Sigmoid colon (tissue), 7 donors: ENCODE results near the gene DFFB. TPM values are rescaled to one million over a fixed set of nuclear protein-coding genes. Genes with fewer than 3 reads are reported as not detected.
A peak's percentile ranks its signal among the peaks of the same experiment; 100 is the strongest.

Source experiments
- DNase-seq: peaks from one replicate; pipeline ENCODE4 v3.0.0-alpha.2; 2019
- H3K27ac ChIP-seq, 4 donors: fragments of 200-600 bp; sonication (generic); one replicate each; pipeline ENCODE4 v1.5.1; 2016 to 2019; ENCODE audit warnings: mild to moderate bottlenecking in 1 of 4
- H3K27me3 ChIP-seq, 3 donors: fragments of 200-600 bp; sonication (generic); one replicate each; pipeline ENCODE4 v1.5.1; 2019; ENCODE audit warnings: mild to moderate bottlenecking in 1 of 3
- H3K36me3 ChIP-seq, 4 donors: fragments of 200-600 bp; sonication (generic); one replicate each; pipeline ENCODE4 v1.5.1; 2016 to 2019
- H3K4me1 ChIP-seq, 4 donors: fragments of 200-600 bp; sonication (generic); one replicate each; pipeline ENCODE4 v1.5.1; 2017 to 2019
- H3K4me3 ChIP-seq, 4 donors: fragments of 200-600 bp; sonication (generic); one replicate each; pipeline ENCODE4 v1.5.1; 2017 to 2019; ENCODE audit warnings: mild to moderate bottlenecking in 2 of 4, moderate library complexity in 1 of 4
- H3K9me3 ChIP-seq, 4 donors: fragments of 200-600 bp in 3 of 4; sonication (generic) in 3 of 4; one replicate each; pipeline versions ENCODE4 v1.5.1 to v1.6.1; 2013 to 2019
- EP300 ChIP-seq, 4 donors: sonication (generic); formaldehyde crosslinking; IDR thresholded peaks; one replicate each; pipeline ENCODE4 v1.6.1; 2017; ENCODE audit warnings: antibody characterized with exemption in 4 of 4
- POLR2A ChIP-seq, 2 donors: fragments of 450-650 bp; IDR thresholded peaks; one replicate each; pipeline ENCODE4 v1.6.1; 2016; ENCODE audit warnings: antibody characterized with exemption in 2 of 2, mild to moderate bottlenecking in 2 of 2, moderate library complexity in 2 of 2
- POLR2AphosphoS5 ChIP-seq, 4 donors: sonication (generic); formaldehyde crosslinking; IDR thresholded peaks; one replicate each; pipeline ENCODE4 v1.6.1; 2017; ENCODE audit warnings: antibody characterized with exemption in 4 of 4
- WGBS, 2 donors: extraction: QIAGEN DNeasy Blood & Tissue Kit; methylation state at CpG; one replicate each; pipeline ENCODE4 v1.1.7; 2013; 5-methylcytosine and 5-hydroxymethylcytosine counted together
- intact Hi-C: fragments of 100-400 bp; cut with DNase I; formaldehyde crosslinking; loops from one replicate; pipeline ENCODE4 v1.15.1; 2023
- polyA plus RNA-seq, 3 donors: library from polyadenylated mRNA; stranded (reverse); fragments of 200-250 nt; gene quantifications; one replicate each; pipeline ENCODE4 v1.2.3, GENCODE V29; 2013
- total RNA-seq, 4 donors: library from RNA; depleted of rRNA; stranded (reverse); fragments of >200 nt; gene quantifications; one replicate each; pipeline ENCODE4 v1.1.0, GENCODE V29; 2016
- TF ChIP-seq, protein P1 (sequence below), 4 experiments: fragments of 450-650 bp in 3 of 4; fragments of 200-600 bp in 1 of 4; IDR thresholded peaks; one replicate each; pipeline ENCODE4 v1.5.1; 2016 to 2019; ENCODE audit warnings: antibody characterized with exemption in 4 of 4, mild to moderate bottlenecking in 3 of 4, moderate library complexity in 2 of 4
- donor health status: healthy with polysubstance abuse.
- donor health status: Bipolar disorder and iron deficiency.
- donor health status: healthy.

The DFFB gene
- total and polyA plus RNA-seq, 7 donors: 1.8 to 9.0 (median 6.1) TPM

DNA sequence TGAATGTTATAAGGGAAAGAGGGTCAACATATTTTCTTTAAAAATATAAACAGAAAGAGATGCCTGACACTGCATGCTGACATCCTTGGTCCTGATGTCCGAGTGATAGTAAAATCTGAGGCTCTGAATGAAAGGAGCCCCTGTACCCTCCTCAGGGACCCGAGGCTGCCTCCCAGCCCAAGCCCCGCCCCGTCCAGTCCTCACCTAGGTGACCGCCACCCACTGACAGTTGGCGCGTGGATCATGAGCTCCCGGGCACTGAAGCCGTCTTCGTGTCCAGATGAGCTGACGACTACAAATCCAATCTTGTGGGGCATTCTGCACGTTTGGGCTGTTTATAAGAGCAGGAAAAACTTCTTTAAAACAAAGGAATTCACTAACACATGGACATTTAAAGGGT lies 5.2 kb upstream of the DFFB start:
- Histone ChIP-seq H3K4me3 (no peak overlapping the region), H3K9me3 (no peaks in the 10 kb centered on the region), H3K27ac (no peak overlapping the region), H3K4me1 (peaks cover 5 to 19% (median 14%) of the 10 kb centered on the region in 4 donors), H3K27me3 (no peaks in the 10 kb centered on the region), H3K36me3 (peaks cover 9 to 40% (median 17%) of the 10 kb centered on the region in 4 donors)
- intact Hi-C loops: no loop called here
- peak; percentile 25 for DNase-seq
- WGBS, 2 donors: 84 to 89% methylated on average over 12 of the region's 12 CpGs
- TF ChIP-seq, protein P1, sequence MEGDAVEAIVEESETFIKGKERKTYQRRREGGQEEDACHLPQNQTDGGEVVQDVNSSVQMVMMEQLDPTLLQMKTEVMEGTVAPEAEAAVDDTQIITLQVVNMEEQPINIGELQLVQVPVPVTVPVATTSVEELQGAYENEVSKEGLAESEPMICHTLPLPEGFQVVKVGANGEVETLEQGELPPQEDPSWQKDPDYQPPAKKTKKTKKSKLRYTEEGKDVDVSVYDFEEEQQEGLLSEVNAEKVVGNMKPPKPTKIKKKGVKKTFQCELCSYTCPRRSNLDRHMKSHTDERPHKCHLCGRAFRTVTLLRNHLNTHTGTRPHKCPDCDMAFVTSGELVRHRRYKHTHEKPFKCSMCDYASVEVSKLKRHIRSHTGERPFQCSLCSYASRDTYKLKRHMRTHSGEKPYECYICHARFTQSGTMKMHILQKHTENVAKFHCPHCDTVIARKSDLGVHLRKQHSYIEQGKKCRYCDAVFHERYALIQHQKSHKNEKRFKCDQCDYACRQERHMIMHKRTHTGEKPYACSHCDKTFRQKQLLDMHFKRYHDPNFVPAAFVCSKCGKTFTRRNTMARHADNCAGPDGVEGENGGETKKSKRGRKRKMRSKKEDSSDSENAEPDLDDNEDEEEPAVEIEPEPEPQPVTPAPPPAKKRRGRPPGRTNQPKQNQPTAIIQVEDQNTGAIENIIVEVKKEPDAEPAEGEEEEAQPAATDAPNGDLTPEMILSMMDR (IDR thresholded peaks at IDR 0.05): no peak
- TF ChIP-seq POLR2AphosphoS5 (IDR thresholded peaks at IDR 0.05) (no peak), EP300 (IDR thresholded peaks at IDR 0.05) (no peak), POLR2A (IDR thresholded peaks at IDR 0.05) (no peak)

DNA sequence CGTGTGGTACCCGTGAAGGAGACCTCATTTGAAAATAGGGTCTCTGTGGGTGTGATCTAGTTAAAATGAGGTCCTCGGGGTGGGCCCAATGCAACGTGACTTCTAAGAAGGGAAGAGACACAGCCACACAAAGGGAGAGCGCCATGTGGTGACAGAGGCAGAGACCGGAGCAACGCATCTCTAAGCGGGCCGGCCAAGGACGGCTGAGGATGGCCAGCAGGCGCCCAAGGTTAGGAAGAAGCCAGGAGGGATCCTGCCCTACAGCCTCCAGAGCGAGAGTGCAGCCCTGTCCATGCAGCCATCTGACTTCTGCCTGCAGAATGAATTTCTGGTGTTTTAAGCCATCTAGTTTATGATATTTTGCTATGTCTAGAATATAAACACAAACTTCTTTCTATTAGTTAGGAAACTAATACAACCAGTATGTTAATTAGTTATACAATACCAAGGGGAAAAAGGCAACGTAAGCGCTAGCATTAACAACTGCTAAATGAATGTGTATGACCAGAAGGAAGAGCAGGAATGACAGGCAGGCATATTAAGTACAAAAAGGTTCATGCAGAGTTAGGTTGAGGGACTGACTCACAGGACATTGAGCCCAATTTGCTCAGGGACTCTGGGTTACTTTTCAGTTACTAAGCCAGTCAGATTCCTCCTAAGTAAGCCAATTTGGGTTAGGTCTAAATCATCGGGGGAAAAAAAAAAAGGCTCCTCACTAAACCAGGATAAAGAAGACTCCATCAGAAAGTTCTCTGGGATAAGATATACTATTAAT lies 4.4 kb upstream of the DFFB start:
- WGBS, 2 donors: 80 to 85% methylated on average over 15 of the region's 15 CpGs
- TF ChIP-seq POLR2A (IDR thresholded peaks at IDR 0.05) (no peak), EP300 (IDR thresholded peaks at IDR 0.05) (no peak), POLR2AphosphoS5 (IDR thresholded peaks at IDR 0.05) (no peak)
- TF ChIP-seq, protein P1 (IDR thresholded peaks at IDR 0.05): no peak
- no peak overlapping the region for H3K4me3 ChIP-seq
- peaks cover 5 to 23% (median 18%) of the 10 kb centered on the region in 4 donors for H3K4me1 ChIP-seq
- no peaks in the 10 kb centered on the region for H3K9me3 ChIP-seq
- peaks cover 8 to 32% (median 13%) of the 10 kb centered on the region in 4 donors for H3K36me3 ChIP-seq
- H3K27ac ChIP-seq: no peak overlapping the region
- H3K27me3 ChIP-seq: no peaks in the 10 kb centered on the region
- intact Hi-C loops: no loop called here
- no peak for DNase-seq

DNA sequence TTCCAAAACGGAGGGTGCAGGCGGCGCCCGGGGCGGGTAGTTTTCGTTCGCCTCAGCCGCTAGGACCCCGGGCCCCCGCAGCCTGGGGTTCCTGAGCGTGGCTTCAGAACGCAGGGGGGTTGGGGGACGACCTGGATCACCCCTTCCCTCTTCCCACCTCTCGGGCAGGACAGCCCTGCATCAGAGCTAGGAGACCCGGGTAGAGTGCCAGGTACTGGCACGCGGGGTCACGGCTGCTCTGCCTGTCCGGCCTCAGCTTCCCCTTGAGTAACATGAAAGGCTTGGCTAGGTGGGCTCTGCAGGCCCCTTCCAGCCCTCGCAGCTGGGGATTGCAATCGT lies 484 bp downstream of the DFFB start:
- Histone ChIP-seq H3K4me3 (peak overlapping the region; percentile 68 to 91 (median 84)), H3K9me3 (no peaks in the 10 kb centered on the region), H3K4me1 (peaks cover 5 to 33% (median 26%) of the 10 kb centered on the region in 4 donors), H3K36me3 (no peaks in the 10 kb centered on the region), H3K27me3 (no peaks in the 10 kb centered on the region), H3K27ac (peak overlapping the region; percentile 78 to 85 (median 82))
- DNase-seq: no peak
- TF ChIP-seq, protein P1 (IDR thresholded peaks at IDR 0.05): no peak
- 2 to 9% methylated on average over 21 of the region's 21 CpGs for WGBS, 2 donors
- intact Hi-C loops: loop anchor here (2.0 to 5.0 kb wide), 2 partner anchors 43 to 1445 kb away; partner anchors contain the start of genes C1orf174 and PEX10

DNA sequence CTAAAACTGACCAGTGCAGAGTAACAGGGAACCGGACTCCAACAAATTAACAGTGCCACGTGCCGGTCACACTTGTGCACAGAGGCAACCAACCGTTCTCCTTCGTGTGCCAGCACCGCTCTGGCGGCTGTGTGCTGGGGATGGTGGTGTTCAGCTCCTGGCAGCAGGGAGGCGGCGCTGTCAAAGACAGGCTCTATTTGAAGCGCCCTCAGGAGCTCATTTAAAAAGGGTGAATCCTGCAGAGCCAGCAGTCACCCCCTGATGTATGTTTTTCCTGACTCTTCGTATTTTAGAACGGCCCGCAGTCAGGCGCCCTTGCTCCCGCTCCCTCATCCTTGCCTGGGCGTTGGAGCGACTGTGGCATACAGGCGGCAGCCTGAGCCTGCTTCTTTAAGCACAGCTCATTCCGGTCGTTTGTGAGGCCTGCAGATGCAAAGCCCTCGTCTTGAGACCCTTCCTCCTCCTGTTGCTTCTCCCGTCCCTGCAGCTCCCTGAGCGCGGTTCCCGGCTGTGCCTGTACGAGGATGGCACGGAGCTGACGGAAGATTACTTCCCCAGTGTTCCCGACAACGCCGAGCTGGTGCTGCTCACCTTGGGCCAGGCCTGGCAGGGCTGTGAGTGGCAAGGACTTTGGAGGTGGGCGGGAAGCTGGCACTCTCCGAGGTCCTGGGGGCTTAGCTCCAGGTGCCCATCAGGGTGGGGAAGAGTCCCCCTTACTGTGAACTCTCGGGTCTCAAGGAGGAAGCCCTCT lies 1.1 kb downstream of the DFFB start:
- Histone ChIP-seq H3K9me3 (no peaks in the 10 kb centered on the region), H3K27ac (peak overlapping the region in 1 of 4 donors; percentile 82), H3K4me3 (peak overlapping the region; percentile 68 to 91 (median 84)), H3K27me3 (no peaks in the 10 kb centered on the region), H3K36me3 (no peaks in the 10 kb centered on the region), H3K4me1 (peaks cover 5 to 33% (median 26%) of the 10 kb centered on the region in 4 donors)
- DNase-seq: no peak
- 68 to 75% methylated on average over 34 of the region's 34 CpGs for WGBS, 2 donors
- TF ChIP-seq, protein P1 (IDR thresholded peaks at IDR 0.05): no peak
- TF ChIP-seq POLR2AphosphoS5 (IDR thresholded peaks at IDR 0.05) (no peak), POLR2A (IDR thresholded peaks at IDR 0.05) (no peak), EP300 (IDR thresholded peaks at IDR 0.05) (no peak)
- intact Hi-C loops: loop anchor here (5.0 kb wide), 1 partner anchor 1446 kb away; the partner anchor contains the start of gene PEX10
